GM23338 (cell line): ENCODE results near the gene RRAS2.

Source experiments
- CTCF ChIP-seq, 2 experiments: fragments of 200-600 bp in 1 of 2; sonication (generic) in 1 of 2; conservative IDR thresholded peaks; 2 replicates each; pipeline versions ENCODE4 v1.5.1 to v1.6.1; 2016 to 2017; ENCODE audit warnings: antibody characterized with exemption in 2 of 2, low read depth in 2 of 2, mild to moderate bottlenecking in 2 of 2, moderate library complexity in 1 of 2
- EZH2 ChIP-seq: fragments of 200-600 bp; sonication (generic); IDR thresholded peaks from one replicate; pipeline ENCODE4 v1.8.0; 2017; ENCODE audit warnings: antibody characterized with exemption, mild to moderate bottlenecking, low read depth; ENCODE audit not compliant: unreplicated experiment
- POLR2AphosphoS5 ChIP-seq: IDR thresholded peaks from 2 replicates; pipeline ENCODE4 v1.6.1; 2016; ENCODE audit warnings: antibody characterized with exemption, low read depth
- REST ChIP-seq: IDR thresholded peaks from one replicate; pipeline ENCODE4 v1.6.1; 2018; ENCODE audit warnings: antibody characterized with exemption; ENCODE audit not compliant: unreplicated experiment

DNA sequence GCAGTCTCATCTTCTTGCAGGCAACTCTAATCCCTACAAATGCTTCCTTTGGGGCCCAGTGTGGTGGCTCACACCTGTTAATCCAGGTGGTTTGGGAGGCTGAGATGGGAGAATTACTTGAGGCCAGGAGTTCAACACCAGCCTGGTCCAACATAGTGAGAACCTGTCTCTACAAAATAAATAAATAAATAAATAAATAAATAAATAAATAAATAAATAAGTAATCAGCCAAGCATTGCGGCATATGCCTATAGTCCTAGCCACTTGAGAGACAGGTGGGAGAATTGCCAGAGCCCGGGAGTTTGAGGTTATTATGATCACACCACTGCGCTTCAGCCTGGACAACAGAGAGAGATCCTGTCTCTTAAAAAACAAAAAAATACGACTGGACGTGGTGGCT, 34.1 kb upstream of the RRAS2 start:
- no peak for TF ChIP-seq REST
- no peak for TF ChIP-seq CTCF (conservative IDR thresholded peaks at IDR 0.05; ENCODE audit: low read depth in 2 of 2)
- no peak for TF ChIP-seq POLR2AphosphoS5
- TF ChIP-seq EZH2, result no peak
